Measurements from ENCODE around the gene IFIT2.

Gene IFIT2

DNA sequence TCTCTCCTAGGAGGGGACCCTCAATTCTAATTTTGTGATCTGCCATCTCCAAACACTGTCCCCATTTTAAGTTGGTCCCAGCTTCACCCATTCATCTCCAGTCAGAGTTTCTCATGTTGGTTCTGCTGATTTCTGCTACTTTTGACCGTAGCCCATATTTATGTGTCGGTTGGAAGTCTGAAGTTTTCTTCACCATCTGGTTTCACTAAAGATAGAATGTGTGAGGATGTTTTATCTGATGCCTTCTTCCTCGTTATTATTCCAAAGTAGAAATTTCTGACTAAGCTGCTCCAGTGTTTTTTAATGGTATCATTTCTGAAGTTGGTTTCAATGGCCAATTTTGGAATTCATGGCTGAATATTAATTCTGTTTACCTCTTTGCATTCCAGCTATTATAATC is 21.3 kb upstream of the IFIT2 start:
- TF ChIP-seq, protein P1, sequence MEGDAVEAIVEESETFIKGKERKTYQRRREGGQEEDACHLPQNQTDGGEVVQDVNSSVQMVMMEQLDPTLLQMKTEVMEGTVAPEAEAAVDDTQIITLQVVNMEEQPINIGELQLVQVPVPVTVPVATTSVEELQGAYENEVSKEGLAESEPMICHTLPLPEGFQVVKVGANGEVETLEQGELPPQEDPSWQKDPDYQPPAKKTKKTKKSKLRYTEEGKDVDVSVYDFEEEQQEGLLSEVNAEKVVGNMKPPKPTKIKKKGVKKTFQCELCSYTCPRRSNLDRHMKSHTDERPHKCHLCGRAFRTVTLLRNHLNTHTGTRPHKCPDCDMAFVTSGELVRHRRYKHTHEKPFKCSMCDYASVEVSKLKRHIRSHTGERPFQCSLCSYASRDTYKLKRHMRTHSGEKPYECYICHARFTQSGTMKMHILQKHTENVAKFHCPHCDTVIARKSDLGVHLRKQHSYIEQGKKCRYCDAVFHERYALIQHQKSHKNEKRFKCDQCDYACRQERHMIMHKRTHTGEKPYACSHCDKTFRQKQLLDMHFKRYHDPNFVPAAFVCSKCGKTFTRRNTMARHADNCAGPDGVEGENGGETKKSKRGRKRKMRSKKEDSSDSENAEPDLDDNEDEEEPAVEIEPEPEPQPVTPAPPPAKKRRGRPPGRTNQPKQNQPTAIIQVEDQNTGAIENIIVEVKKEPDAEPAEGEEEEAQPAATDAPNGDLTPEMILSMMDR (conservative IDR thresholded peaks at IDR 0.05): no peak
- no peak overlapping the region for H3K27ac ChIP-seq

DNA sequence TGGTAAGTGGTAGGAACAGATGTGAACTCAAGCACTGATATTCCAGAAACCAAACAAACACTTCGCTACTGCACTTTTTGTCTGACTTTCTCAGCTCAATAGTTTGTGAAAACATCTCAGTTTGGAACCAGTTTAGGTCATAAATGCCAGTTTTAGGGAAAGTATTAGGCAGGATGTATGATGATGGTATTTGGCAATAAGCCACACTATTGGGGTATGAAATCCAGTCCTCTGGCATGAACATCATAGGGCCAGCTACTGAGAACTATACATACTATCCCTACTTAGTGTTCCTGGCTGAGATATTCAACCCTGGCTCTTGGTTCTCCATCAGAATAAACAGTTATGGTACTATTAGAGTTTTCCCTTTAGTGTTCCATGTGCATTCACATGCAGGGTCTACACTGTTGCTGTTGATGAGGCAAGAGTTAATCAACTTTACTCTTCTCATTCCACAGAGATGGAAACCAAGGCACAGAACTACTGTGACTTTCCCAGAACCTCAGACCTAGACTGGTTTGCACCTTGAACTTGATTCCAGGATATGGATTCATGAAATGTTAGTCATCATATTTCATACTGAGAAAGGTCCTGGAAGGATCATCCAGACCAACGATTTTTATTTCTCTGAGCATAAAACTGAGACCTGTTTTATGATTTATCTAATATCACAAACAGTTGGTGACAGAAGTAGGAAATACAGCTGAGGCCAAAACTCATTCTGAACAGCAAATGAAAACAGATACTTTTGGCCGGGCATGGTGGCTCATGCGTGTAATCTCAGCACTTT is 20.0 kb upstream of the IFIT2 start:
- peak overlapping the region; percentile 93 for H3K27ac ChIP-seq
- TF ChIP-seq, protein P1 (conservative IDR thresholded peaks at IDR 0.05): no peak

- TF ChIP-seq, protein P1 (conservative IDR thresholded peaks at IDR 0.05): no peak; the same call in 1 of the 2 replicates
- peak overlapping the region; percentile 93 for H3K27ac ChIP-seq
Measured at GRCh38 chr10:89283025-89283935, 18.6 kb upstream of the IFIT2 start.

GRCh38 chr10:89283936-89284475 is 17.8 kb upstream of the IFIT2 start:
- H3K27ac ChIP-seq: peak overlapping the region; percentile 93
- TF ChIP-seq, protein P1 (conservative IDR thresholded peaks at IDR 0.05): no peak

DNA sequence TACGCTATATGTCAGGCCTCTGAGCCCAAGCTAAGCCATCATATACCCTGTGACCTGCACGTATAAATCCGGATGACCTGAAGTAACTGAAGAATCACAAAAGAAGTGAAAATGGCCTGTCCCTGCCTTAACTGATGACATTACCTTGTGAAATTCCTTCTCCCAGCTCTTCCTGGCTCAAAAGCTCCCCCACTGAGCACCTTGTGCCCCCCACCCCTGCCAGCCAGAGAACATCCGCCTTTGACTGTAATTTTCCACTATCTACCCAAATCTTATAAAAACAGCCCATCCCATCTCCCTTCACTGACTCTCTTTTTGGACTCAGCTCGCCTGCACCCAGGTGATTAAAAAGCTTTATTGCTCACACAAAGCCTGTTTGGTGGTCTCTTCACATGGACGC is 17.1 kb upstream of the IFIT2 start:
- peak overlapping the region; percentile 93 for H3K27ac ChIP-seq

- peak overlapping the region; percentile 93 for H3K27ac ChIP-seq
Measured at GRCh38 chr10:89285303-89285702, 16.5 kb upstream of the IFIT2 start.

DNA sequence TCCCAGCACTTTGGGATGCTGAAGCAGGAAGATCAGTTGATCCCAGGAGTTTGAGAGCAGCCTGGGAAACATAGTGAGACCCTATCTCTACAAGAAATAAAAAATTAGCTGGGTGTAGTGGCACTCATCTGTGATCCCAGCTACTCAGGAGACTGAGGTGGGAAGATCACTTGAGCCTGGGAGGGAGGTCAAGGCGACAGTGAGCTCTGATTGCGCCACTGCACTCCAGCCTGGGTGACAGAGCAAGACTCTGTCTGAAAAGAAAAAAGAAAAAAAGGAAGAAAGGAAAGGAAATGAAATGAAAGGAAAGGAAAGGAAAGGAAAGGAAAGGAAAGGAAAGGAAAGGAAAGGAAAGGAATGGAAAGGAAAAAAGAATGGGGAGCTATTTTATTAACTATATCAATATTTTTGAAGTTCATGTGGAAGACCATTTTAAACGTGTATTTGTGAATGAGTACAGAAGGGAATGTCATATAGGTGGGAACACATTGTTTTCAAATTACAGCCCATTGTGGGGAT is 7.1 kb upstream of the IFIT2 start:
- no peak overlapping the region for H3K27ac ChIP-seq
- TF ChIP-seq, protein P1 (conservative IDR thresholded peaks at IDR 0.05): no peak

DNA sequence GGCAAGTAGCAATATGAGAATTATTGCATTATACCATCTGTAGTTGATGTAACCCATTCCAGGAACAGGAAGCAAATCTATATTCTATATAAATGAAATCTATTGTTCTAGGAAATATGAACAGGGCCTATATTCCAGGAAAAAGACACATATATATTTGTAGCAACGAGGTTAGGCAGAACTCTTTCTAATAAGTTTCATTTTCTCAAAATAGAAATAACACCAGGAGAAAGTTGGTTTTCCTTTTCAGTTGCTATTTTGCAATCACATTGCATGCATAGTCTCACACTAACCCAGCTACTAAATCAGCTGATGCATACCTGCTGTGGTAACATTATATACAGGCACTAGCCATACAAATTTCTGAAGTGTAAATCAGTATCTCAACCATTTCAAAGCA is 6.2 kb upstream of the IFIT2 start:
- TF ChIP-seq, protein P1 (conservative IDR thresholded peaks at IDR 0.05): no peak
- H3K27ac ChIP-seq: no peak overlapping the region

All from VCaP (cell line).